NCI-H1930 (cell line): ENCODE measurements around the gene ZNF678.
"Not testable (repeated sequence)": the region's sequence is repeated elsewhere in the genome, so short reads cannot be mapped to it uniquely, and the experiment has no call there.

Experiments used
- DNase-seq, 2 experiments: peaks; one replicate each; lab custom pipeline; 2025; lab: John Stamatoyannopoulos, UW

ZNF678 gene

DNA sequence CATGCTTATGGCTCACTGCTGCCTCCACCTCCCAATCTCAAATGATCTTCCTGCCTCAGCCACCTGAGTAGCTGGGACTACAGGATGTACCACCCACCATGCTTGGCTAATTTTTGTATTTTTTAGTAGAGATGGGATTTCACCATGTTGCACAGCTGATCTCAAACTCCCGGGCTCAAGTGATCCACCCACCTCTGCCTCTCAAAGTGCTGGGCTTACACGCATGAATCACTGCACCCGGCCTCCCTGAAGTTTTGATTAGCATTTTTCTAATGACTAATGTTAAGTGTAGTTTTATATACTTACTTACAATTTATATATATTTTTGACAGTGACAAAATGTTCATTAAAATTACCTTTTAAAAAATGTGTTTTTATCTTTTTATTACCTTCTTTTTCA is 41.1 kb downstream of the ZNF678 start:
- no peak for DNase-seq

DNA sequence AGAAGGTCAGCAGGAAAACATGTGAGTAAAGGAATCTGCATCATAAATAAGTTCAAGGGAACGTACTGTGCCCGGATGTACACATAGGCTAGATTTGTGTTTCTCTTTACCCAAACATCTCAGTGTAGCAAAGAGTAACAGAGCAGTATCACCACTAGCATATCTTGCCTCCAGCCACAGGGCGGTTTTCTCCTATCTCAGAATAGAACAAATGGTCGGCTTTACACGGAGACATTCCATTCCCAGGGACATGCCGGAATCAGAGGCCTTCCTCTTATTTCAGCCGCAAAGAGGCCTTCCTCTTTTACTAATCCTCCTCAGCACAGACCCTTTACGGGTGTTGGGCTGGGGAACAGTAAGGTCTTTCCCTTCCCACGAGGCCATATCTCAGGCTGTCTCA is 42.9 kb downstream of the ZNF678 start:
- not testable (repeated sequence) for DNase-seq

DNA sequence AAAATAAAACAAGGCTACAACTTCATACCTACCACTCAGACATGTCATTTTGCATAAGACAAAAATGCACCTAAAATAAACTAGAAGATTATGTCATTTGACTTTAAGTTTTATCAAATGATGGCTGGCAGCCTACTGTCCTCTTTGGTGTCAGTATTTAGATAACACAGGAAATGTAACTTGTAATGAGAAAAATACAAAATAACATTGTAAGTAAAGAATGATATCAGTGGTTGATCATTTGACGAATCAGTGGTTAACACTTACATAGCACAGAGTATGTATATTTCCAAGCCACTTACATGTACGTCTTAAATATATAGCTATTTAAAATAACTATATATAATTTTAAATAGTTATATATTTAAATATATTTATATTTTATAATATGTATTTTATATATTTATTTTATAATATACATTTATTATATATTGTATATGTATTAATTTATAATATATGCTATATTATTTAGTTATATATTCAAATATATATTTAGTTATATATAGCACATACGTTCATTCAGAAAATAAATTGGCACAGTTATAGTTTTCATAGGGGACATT is 44.1 kb downstream of the ZNF678 start:
- DNase-seq: no peak

DNA sequence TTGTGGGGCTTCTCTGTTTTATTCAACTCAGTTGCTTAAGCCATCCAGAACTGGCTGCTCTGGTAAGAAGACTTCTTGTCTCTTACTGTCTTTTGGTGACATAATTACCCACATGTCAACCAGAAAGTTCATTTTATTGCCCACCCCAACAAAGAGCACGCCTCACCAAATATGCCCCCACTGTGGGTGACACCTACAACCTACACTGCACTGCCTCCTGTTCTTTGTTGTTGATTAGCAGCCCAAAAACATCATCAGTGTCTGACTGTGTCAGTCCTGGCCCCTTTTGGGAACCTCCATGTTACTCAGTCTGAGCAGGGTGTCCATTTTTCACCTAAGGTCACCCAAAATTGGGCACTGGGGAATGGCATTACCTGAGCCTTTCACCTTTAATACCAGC is 49.3 kb downstream of the ZNF678 start:
- no peak for DNase-seq

DNA sequence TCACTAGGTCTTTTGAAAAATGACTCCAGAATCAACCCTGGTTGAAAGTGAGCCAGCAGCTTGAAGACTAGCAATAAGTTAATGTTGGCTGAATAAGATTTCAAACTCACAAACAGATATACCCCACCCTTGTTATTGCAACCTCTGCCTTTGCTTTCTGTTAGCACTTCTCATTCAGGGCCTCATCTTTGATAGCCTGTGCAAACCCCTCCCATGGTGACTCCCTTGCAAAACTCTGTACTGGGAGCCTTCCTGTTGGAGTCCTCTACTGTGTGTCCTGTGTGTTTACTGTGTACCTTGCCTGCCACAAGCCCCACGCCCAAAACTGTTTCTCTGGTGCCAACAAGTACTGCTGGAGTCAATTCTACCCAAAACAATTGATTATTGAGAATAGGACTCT is 50.2 kb downstream of the ZNF678 start:
- no peak for DNase-seq

DNA sequence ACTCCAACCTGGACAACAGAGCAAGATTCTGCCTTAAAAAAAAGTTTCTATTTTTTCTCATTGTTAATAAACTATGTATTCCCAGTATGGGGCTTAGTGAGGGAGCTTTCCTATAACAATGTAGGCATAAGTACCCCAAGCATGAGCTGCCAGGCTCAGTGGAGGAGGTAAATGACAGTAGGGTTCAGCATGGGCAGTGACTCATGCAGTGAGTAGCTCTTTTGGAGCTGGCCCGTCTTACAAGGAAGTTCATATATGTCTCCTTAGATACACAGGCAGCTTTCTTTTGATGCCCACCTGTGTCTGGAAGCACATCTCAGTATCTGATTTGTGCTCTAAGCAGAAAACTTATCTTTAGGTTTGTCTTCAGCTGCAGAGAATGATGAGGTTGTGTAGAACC is 57.9 kb downstream of the ZNF678 start:
- DNase-seq: no peak

DNA sequence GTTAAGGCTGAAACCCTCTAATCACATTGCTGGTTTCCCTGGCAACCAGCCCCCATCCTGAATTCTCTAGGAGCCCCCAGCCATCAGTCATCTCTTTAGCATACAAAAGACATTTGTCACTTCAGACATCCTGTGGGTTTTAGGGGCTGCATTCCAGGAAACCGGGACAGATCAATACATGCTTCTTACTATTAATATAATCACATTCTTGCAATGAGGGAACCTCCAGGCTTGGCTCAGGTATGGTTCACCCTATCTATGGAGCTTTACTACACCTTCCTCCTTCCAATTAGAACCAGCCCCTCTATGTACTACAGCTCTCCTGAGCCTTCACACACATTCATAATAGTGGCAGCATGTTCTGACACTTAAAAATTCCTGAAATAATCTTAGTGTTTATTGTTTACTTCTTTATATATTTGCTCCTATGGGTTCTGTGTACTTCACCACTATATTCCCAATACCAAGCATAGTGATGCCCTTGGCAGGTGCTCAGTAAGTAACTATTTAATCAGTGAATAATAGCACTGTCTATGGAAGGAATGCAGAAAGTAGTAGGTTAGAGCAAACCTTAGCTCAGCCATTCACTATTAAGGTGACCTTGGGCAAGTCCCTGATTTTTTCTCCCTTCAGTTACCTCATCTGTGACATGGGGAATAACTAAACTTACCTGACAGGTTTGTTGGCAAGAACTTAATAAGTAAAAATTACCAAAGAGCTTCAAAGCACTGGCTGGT is 59.6 kb downstream of the ZNF678 start:
- no peak for DNase-seq

DNA sequence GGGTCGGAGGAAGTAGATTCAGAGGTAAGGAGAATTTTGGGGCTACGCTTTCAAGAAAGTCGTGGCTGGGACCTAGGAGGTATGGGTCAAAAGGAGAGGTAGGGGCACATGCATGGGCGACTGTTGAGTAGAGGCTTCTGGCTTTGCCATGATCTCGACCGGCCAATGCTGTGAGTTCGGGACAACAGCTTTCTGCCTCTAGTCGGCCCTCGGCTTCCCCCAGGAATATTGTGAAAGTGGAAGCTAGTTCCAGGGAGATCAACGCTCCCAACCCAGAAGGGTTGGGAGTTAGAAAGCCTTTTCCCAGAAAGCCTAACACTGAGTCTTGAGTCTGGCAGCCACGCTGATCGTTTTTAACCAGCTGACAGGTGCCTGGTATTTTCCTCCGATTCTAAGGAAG is 69.0 kb downstream of the ZNF678 start:
- no peak for DNase-seq

DNA sequence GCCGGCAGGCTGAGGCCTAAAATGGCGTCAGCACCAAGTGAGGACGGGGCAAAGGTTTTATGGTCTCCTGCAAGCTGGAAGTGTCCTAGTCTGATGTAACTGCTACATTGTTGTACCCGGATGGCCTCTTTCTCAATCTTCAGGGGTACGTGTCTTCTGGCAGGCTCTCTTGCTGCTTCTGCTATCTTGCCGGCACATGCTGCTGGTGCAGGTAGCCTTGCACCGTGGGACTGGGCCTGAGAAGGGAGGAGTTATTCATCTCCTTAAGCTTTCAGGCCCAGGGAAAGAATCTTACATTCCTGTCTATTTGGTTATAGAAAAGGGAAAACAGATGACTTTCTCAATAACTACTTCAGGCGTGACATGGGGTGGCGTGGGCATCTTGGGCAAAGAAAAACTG is 72.2 kb downstream of the ZNF678 start:
- DNase-seq: no peak

DNA sequence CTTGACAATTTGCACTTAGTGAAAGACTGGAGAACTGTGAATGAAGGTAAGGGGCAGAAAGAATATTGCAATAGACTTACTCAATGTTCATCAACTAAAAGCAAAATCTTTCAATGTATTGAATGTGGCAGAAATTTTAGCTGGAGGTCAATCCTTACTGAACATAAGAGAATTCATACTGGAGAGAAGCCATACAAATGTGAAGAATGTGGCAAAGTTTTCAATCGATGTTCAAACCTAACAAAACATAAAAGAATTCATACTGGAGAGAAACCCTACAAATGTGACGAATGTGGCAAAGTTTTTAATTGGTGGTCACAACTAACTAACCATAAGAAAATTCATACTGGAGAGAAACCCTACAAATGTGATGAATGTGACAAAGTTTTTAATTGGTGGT is 91.1 kb downstream of the ZNF678 start:
- DNase-seq: no peak

DNA sequence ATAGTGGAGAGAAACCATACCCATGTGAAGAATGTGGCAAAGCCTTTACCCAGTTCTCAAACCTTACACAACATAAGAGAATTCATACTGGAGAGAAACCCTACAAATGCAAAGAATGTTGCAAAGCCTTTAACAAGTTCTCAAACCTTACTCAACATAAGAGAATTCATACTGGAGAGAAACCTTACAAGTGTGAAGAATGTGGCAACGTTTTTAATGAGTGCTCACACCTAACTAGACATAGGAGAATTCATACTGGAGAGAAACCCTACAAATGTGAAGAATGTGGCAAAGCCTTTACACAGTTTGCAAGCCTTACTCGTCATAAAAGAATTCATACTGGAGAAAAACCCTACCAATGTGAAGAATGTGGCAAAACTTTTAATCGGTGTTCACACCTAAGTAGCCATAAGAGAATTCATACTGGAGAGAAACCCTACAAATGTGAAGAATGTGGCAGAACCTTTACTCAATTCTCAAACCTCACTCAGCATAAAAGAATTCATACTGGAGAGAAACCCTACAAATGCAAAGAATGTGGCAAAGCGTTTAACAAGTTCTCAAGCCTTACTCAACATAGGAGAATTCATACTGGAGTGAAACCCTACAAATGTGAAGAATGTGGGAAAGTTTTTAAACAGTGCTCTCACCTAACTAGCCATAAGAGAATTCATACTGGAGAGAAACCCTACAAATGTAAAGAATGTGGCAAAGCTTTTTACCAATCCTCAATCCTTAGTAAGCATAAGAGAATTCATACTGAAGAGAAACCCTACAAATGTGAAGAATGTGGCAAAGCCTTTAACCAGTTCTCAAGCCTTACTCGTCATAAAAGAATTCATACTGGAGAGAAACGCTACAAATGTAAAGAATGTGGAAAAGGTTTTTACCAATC is 91.7 kb downstream of the ZNF678 start:
- no peak for DNase-seq

DNA sequence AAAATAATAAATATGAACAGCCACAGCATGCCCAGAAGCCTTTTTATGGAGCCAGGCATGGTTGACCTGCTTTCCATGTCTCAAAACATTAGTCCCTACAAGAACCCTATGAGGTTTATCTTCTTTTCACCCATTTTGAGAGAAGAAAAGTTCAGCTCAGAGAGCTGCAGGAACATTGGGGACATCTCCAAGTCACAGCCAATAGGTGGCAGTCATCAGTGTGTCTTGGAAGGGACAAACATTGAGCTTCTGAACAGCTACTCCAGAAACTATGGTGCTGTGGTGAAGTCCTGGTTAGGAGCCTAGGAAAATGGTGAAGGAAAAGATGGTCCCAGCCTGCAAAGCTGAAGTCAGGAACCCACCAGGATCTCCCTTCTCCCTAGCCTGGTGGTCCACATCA is 98.1 kb downstream of the ZNF678 start:
- no peak for DNase-seq

DNA sequence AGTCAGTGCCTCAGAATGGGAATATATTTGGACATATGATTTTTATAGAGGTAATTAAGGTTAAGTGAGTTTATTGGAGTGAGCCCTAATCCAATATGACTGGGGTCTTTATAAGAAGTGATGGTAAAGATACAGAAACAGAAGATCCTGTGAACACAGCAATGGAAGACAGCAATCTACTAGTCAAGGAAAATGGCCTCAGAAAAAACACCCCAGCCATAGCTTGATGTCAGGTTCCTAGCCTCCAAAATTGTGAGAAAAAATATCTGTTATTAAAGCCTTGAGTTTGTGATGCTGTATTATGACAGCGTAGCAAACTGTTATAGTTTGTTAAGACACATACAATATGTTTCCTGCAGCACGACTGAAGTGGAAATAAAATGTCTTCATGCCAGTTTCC is 99.6 kb downstream of the ZNF678 start:
- DNase-seq: no peak

DNA sequence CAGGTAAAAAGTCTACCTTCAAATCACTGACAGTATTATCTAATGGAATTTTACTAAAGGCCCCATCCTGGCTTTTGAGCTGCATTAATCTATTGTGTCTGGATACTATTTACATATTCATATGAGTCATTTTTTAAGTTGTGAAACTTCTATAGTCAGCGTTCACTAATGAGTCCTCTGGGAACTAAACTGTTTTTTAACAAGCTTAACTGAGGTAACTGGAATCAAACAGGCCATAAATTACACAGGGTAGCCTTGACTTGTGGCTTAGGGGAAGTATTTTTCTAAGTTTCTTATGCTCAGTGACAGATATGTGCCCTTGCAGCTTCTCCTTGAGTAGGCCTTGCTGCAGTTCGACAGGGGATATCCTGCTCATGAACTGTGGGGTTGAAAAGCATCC is 102.9 kb downstream of the ZNF678 start:
- no peak for DNase-seq

DNA sequence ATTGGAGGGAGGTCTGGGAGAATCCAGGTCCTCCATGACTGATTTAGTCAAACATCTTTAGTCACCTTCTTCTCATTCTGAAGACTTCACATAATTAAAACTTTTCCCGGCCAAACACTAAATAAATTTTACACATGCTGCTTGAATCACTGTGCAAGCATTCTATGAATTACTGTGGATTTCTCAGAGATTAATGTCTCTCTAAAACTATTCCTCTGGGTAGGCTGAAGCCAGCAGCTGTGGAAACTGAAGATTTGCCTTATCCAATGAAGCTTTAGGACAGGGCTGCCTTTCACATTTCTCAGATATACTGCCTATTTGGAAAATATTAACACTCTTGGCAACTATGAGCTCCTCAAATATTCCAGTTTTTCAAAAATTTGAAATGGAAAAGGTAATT is 110.1 kb downstream of the ZNF678 start:
- no peak for DNase-seq

DNA sequence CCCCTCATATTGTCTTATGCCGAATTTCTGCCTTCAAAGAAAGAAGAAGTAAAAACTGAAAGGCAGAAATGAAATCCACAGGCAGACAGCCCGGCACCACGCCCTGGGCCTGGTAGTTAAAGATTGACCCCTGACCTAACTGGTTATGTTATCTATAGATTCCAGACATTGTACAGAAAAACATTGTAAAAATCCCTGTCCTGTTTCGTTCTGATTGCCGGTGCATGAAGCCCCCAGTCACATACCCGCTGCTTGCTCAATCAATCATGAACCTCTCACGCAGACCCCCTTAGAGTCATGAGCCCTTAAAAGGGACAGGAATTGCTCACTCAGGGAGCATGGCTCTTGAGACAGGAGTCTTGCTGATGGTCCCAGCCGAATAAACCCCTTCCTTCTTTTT is 122.5 kb downstream of the ZNF678 start:
- DNase-seq: no peak

DNA sequence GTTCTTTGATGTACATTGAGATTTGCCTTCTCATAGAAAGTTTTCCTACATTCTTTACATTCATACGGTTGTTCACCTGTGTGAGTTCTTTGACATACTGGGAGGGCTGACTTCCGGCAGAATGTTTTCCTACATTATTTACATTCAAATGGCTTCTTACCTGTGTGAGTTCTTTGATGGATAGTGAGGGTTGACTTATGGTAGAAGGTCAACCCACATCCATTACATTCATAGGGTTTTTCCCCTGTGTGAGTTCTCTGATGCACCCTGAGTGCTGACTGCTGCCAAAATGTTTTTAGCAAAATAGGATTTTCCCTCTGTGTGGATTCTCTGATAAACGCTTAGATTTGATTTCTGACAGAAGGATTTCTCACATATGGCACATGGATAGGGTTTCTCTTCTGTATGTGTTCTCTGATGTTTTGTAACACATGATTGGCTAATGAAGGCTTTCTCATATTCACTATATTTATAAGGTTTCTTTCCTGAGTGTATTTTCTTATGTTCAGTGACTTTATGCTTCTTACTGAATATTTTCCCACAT is 134.0 kb downstream of the ZNF678 start:
- no peak for DNase-seq

DNA sequence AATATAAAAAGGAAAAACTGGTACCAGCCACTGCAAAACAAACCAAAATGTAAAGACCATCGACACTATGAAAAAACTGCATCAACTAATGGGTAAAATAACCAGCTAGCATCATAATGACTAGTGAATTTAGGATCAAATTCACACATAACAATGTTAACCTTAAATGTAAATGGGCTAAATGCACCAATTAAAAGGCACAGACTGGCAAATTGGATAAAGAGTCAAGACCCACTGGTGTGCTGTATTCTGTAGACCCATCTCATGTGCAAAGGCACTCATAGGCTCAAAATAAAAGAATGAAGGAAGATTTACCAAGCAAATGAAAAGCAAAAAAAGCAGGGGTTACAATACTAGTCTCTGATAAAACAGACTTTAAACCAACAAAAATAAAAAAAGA is 138.3 kb downstream of the ZNF678 start:
- not testable (repeated sequence) for DNase-seq

DNA sequence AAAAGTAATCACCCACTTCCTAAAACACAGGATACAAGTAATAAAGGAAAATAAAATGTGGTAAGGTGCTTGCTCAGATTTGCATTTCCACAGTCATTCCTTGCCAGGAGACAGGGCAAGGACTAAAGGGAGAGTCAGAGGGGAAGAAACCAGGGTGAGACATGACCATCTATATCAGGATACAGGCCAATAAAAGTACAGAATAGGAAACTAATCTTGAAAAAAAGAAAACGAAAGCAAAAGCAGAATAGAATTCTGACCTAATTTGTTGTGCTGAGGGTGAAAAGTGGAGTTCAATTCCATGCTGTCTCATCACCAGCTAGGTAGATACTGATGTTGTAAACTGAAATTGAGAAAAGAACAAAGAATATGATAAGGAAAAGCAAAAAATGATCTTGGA is 144.5 kb downstream of the ZNF678 start:
- DNase-seq: no peak

DNA sequence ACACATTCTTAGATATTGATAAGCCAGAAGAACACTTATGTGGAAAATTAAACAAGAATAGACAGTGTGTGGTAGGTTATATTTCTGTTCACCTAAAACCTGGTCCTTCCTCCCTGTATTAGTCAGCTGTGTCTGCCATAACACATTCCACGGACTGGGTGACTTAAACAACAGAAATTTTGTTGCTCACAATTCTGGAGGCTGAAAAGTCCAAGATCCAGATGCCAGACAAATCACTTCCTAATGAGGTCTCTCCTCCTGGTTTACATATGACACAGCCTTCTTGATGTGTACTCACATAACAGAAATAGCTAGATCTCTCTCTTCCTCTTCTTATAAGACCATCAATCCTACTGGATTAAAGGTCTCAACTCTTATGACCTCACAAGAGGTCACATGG is 146.1 kb downstream of the ZNF678 start:
- DNase-seq: no peak

DNA sequence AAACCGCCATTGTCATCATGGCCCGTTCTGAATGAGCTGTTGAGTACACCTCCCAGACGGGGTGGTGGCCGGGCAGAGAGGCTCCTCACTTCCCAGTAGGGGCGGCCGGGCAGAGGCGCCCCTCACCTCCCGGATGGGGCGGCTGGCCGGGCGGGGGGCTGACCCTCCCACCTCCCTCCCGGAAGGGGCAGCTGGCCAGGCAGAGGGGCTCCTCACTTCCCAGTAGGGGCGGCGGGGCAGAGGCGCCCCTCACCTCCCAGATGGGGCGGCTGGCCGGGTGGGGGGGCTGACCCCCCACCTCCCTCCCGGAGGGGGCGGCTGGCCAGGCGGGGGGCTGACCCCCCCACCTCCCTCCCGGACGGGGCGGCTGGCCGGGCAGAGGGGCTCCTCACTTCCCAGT is 147.1 kb downstream of the ZNF678 start:
- DNase-seq: not testable (repeated sequence)

DNA sequence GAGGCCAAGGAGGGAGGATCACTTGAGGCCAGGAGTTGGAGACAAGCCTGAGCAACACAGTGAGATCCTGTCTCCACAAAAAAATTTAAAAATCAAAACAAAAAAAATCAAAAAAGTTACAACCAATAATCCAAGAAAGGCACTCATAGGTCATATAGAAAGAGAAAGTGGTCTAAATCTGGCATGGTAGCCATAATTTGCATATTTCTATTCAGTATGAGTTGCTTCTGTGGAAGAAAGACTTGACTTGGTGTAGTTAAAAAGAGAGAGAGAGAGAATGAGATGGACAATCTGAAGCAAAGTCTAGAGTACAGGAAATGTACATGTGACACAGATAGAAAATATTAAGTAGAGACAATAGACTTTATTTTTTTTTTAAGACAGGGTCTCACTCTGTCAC is 149.3 kb downstream of the ZNF678 start:
- DNase-seq: no peak

DNA sequence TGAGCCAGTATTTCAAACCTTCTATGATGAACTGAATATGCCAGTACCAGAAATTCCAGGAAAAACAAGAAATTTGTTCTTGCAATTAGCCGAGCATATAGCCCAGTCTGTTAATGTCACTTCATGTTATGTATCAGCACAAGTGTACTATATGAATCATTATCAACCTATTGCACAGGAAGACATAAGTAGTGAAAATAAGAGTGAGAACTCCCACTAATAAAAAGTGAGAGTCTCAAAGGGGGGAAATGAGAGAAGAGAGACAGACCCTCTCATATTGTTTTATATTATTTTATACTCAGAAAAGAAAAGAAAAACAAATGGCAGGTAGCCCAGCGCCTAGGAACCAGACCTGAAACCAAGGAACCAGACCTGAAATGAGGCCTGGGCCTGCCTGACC is 155.6 kb downstream of the ZNF678 start:
- DNase-seq: no peak
